ENCODE results near the gene LANCL2.

The LANCL2 gene

GRCh38 chr7:55438085-55438756, 73.1 kb downstream of the LANCL2 start:
- no peak for DNase-seq (ENCODE audit: low spot score)

- DNase-seq (ENCODE audit: low spot score), result no peak
These were observed 73.8 kb downstream of the LANCL2 start for GRCh38 chr7:55438757-55439525.

- DNase-seq (ENCODE audit: low spot score), result no peak
These were observed 74.5 kb downstream of the LANCL2 start for GRCh38 chr7:55439627-55440026.

- DNase-seq (ENCODE audit: low spot score), result no peak
These were observed 75.0 kb downstream of the LANCL2 start for GRCh38 chr7:55440040-55440690.

- no peak for DNase-seq (ENCODE audit: low spot score)
These were observed 75.9 kb downstream of the LANCL2 start for GRCh38 chr7:55441002-55441401.

GRCh38 chr7:55441774-55442522, 76.8 kb downstream of the LANCL2 start:
- DNase-seq (ENCODE audit: low spot score), result no peak

- no peak for DNase-seq (ENCODE audit: low spot score)
These were observed 79.6 kb downstream of the LANCL2 start for GRCh38 chr7:55444786-55445185.

- DNase-seq (ENCODE audit: low spot score), result no peak
These were observed 83.4 kb downstream of the LANCL2 start for GRCh38 chr7:55448526-55448925.

GRCh38 chr7:55449205-55449991, 84.3 kb downstream of the LANCL2 start:
- DNase-seq (ENCODE audit: low spot score), result no peak

- no peak for DNase-seq (ENCODE audit: low spot score)
These were observed 84.9 kb downstream of the LANCL2 start for GRCh38 chr7:55449992-55450535.

- no peak for DNase-seq (ENCODE audit: low spot score)
These were observed 87.8 kb downstream of the LANCL2 start for GRCh38 chr7:55452971-55453370.

GRCh38 chr7:55457801-55458200, 92.7 kb downstream of the LANCL2 start:
- DNase-seq (ENCODE audit: low spot score), result no peak

GRCh38 chr7:55458351-55458750, 93.2 kb downstream of the LANCL2 start:
- no peak for DNase-seq (ENCODE audit: low spot score)

GRCh38 chr7:55463686-55464262, 98.6 kb downstream of the LANCL2 start:
- DNase-seq (ENCODE audit: low spot score), result no peak

- DNase-seq (ENCODE audit: low spot score), result no peak
These were observed 99.3 kb downstream of the LANCL2 start for GRCh38 chr7:55464422-55464821.

- DNase-seq (ENCODE audit: low spot score), result no peak
These were observed 100.6 kb downstream of the LANCL2 start for GRCh38 chr7:55465691-55466090.

- no peak for DNase-seq (ENCODE audit: low spot score)
These were observed 102.0 kb downstream of the LANCL2 start for GRCh38 chr7:55467047-55467593.

GRCh38 chr7:55468495-55468894, 103.4 kb downstream of the LANCL2 start:
- no peak for DNase-seq (ENCODE audit: low spot score)

GRCh38 chr7:55469271-55469681, 104.1 kb downstream of the LANCL2 start:
- no peak for DNase-seq (ENCODE audit: low spot score)

- no peak for DNase-seq (ENCODE audit: low spot score)
These were observed 104.6 kb downstream of the LANCL2 start for GRCh38 chr7:55469721-55470120.

- no peak for DNase-seq (ENCODE audit: low spot score)
These were observed 105.1 kb downstream of the LANCL2 start for GRCh38 chr7:55470261-55470660.
